Upper lobe of right lung (tissue), 1 donor: Measurements from ENCODE around the gene HOPX. TPM values are rescaled to one million over a fixed set of nuclear protein-coding genes. Genes with fewer than 3 reads are reported as not detected.
A peak's percentile ranks its signal among the peaks of the same experiment; 100 is the strongest.

Source experiments
- ATAC-seq: fragments of 200-7000 bp; cut with Tn5 transposase; one replicate; pipeline ENCODE4 v1.9.1; 2020; ENCODE audit warnings: mild to moderate bottlenecking, moderate library complexity
- DNase-seq: peaks from one replicate; pipeline ENCODE4 v3.0.0-alpha.2; 2020
- H3K27ac ChIP-seq: fragments of 200-600 bp; one replicate; pipeline ENCODE4 v1.8.0; 2022
- H3K27me3 ChIP-seq: fragments of 200-600 bp; one replicate; pipeline ENCODE4 v1.8.0; 2022; ENCODE audit warnings: mild to moderate bottlenecking
- H3K36me3 ChIP-seq: fragments of 200-600 bp; one replicate; pipeline ENCODE4 v1.8.0; 2022
- H3K4me1 ChIP-seq: fragments of 200-600 bp; one replicate; pipeline ENCODE4 v1.8.0; 2022
- H3K4me3 ChIP-seq: fragments of 200-600 bp; one replicate; pipeline ENCODE4 v1.8.0; 2022; ENCODE audit warnings: mild to moderate bottlenecking
- H3K9me3 ChIP-seq: fragments of 200-600 bp; one replicate; pipeline ENCODE4 v1.8.0; 2022
- intact Hi-C: fragments of 100-400 bp; cut with DNase I; formaldehyde crosslinking; loops from one replicate; pipeline ENCODE4 v1.11.0; 2022
- total RNA-seq: library from RNA; stranded (reverse); fragmentation: NEBNext Ultra II Directional; extraction: Animal tissue kit (Norgen Biotek cat#: 25700); gene quantifications from one replicate; pipeline ENCODE4 v1.2.1, GENCODE V29; 2021
- TF ChIP-seq, protein P1 (sequence below): fragments of 200-600 bp; IDR thresholded peaks from one replicate; pipeline ENCODE4 v1.8.0; 2022; ENCODE audit warnings: antibody characterized with exemption
- donor health status: DM: no; HTN: yes; CAD: no; lungs with severe emphysema.

The HOPX gene
- total RNA-seq, 1 donor from 2014 or later: 520 TPM

DNA sequence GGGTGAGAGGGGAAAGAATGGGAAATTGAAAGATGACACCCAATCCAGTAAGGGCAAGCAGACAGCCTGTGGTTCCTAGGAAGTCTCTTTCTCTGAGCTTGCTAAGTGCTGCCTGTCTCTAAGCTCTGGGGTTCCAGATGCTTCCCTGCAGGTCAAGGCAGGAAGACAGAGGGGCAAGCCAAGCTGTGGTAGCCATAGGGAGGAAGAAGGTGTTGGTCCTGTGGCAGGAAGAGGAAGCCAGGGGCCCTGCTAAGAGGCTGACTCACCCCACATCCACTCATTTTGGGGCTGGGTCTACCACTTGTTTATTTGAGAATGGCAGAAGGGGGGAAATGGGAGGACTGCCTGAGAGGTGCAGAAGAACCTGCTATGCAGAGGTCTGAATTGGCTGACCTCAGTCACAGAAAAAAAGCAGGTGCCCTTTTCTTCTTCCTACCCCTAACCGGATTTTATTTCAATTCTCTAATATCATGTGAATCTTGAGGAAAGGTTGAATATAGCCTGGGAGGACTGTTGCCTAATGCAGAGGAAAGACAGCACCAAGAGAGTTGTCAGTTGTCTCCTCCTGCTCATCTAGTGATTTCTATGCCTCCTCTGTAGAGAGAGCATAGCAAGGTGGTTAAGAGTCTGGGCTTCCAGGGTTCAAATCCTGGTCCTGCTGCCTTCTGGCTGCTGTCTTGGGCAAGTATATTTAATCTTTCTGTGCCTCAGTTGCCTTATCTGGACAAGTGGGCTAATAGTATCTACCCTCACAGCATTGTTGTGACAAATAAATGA, 27.4 kb downstream of the HOPX start:
- peaks cover 26% of the 10 kb centered on the region for H3K27me3 ChIP-seq
- DNase-seq: no peak
- peak; percentile 18 for ATAC-seq
- peaks cover 29% of the 10 kb centered on the region for H3K4me1 ChIP-seq
- H3K27ac ChIP-seq: peak overlapping the region; percentile 2
- TF ChIP-seq, protein P1, sequence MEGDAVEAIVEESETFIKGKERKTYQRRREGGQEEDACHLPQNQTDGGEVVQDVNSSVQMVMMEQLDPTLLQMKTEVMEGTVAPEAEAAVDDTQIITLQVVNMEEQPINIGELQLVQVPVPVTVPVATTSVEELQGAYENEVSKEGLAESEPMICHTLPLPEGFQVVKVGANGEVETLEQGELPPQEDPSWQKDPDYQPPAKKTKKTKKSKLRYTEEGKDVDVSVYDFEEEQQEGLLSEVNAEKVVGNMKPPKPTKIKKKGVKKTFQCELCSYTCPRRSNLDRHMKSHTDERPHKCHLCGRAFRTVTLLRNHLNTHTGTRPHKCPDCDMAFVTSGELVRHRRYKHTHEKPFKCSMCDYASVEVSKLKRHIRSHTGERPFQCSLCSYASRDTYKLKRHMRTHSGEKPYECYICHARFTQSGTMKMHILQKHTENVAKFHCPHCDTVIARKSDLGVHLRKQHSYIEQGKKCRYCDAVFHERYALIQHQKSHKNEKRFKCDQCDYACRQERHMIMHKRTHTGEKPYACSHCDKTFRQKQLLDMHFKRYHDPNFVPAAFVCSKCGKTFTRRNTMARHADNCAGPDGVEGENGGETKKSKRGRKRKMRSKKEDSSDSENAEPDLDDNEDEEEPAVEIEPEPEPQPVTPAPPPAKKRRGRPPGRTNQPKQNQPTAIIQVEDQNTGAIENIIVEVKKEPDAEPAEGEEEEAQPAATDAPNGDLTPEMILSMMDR: no peak
- H3K9me3 ChIP-seq: no peaks in the 10 kb centered on the region
- H3K36me3 ChIP-seq: peaks cover 18% of the 10 kb centered on the region
- H3K4me3 ChIP-seq: no peak overlapping the region
- intact Hi-C loops: no loop called here

DNA sequence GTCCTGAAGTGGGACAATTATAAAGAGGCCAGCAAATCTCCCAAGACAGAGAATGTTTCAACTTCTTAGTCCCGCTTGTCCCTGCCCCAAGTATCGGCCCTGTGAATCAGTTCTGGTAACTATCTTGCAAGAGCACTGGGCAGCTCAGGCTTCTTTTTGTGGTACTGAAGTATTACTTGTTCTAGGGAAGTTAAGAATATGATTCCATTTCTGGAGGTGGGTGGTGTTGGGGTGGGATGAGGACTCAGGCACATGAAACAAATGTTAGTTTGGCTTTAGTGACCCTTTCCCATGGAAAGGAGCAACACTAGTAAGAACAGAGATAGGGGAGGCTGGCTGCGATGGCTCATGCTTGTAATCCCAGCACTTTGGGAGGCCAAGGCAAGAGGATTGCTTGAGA, 28.9 kb downstream of the HOPX start:
- Histone ChIP-seq H3K4me3 (no peak overlapping the region), H3K36me3 (peaks cover 29% of the 10 kb centered on the region), H3K4me1 (peaks cover 29% of the 10 kb centered on the region), H3K9me3 (no peaks in the 10 kb centered on the region), H3K27me3 (peaks cover 20% of the 10 kb centered on the region), H3K27ac (peak overlapping the region; percentile 2)
- DNase-seq (no peak), ATAC-seq (no peak)
- TF ChIP-seq, protein P1: no peak
- intact Hi-C loops: no loop called here

DNA sequence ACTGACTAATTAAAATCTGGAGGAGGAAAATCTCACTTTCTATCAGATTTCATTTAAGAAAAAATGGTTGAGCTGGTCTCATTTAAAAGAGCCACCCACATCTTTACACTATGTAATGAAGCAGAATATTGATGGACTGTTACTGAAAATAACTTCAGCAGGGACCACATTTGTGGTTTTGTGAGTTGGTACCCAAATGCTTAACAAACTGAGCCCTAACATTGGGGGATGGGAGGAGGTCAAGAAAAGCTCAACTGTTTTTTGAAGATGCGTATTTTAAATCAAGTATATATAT, 30.1 kb downstream of the HOPX start:
- intact Hi-C loops: no loop called here
- no peaks in the 10 kb centered on the region for H3K9me3 ChIP-seq
- H3K4me1 ChIP-seq: peaks cover 25% of the 10 kb centered on the region
- H3K4me3 ChIP-seq: no peak overlapping the region
- TF ChIP-seq, protein P1: no peak
- DNase-seq (no peak), ATAC-seq (no peak)
- H3K36me3 ChIP-seq: peaks cover 29% of the 10 kb centered on the region
- H3K27me3 ChIP-seq: peaks cover 8% of the 10 kb centered on the region
- H3K27ac ChIP-seq: no peak overlapping the region

DNA sequence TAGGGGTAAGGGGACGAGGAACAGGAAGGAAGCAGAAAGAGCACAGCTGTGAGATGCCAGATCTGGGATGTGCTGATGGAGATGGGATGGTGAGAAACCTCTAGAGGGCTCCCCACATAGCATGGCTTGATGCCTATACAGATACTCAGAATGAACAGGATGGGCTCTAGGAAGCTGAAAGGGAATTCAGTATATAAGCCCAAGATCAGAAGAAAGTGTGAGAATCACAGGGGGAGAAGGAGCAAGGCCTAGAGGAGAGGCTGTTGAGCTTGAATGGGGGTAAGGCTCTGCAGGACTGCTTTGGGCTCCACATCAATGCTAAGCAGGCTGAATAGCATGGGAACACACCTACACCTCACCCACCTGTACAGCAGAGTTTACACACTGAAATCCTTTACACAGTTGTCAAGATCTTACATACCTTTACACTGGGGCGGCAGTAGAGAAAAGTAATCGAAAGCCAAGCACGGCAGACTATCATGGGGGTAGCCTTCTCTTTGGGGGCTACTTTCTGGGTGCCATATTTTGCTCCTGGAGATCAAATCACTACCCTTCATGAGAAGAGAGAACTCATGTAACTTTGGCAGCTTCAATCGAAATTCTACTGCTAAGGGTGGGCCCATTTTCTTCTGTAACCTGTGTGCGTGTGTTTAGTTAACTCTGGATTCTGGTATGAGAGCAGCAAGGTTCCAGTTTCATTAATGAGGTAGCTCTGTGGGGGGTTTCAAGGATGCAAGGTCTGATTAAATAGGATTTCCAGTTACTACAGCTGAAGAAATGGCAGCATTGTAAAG, 30.6 kb downstream of the HOPX start:
- no peak for DNase-seq

DNA sequence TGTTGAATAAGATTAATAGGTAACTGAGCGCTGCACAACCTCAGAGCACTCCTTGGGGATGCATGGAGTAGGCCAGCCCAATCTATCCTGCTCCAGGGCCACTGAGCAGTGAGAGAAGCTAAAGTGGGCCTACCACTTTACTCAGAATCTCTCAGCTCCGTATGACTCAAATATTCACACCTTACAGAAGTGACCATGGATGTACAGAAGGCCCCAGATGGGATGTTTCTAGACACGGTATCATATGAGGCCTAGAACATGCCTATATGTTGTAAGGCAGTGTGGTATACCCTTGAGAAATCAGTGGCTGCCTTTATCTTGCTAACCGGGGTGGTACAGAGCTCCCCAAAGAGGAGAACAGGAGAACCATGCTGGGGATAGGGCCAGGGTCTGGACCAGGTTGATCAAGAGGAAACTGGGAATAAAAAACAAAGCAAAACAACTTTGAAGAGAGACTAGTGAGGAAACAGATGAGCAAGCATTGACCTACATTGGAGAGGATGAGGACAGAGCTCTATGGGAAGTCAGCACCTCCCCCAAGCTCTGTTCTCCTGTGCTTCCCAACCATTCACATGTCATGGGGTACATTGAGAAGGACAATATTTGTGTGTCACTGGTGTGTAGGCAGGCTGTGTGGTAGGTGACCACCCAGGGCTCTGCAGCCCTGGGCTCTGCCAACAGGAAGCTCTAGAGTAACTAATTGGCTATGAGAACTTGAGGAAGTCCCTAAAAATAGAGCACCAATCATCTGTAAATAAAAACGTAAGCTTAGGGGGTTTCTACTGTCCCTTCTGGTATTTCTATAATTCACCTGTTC, 31.4 kb downstream of the HOPX start:
- no peak overlapping the region for H3K4me3 ChIP-seq
- no peaks in the 10 kb centered on the region for H3K27me3 ChIP-seq
- TF ChIP-seq, protein P1: no peak
- H3K4me1 ChIP-seq: peaks cover 12% of the 10 kb centered on the region
- DNase-seq: no peak
- intact Hi-C loops: no loop called here
- peak; percentile 29 for ATAC-seq
- no peak overlapping the region for H3K27ac ChIP-seq
- H3K9me3 ChIP-seq: no peaks in the 10 kb centered on the region
- H3K36me3 ChIP-seq: peaks cover 29% of the 10 kb centered on the region

More for the DNA sequence above, 30.6 kb downstream of the HOPX start:
- Histone ChIP-seq H3K4me1 (peaks cover 20% of the 10 kb centered on the region), H3K27ac (no peak overlapping the region), H3K36me3 (peaks cover 29% of the 10 kb centered on the region), H3K27me3 (peaks cover 4% of the 10 kb centered on the region), H3K4me3 (no peak overlapping the region), H3K9me3 (no peaks in the 10 kb centered on the region)
- ATAC-seq: no peak
- intact Hi-C loops: no loop called here
- TF ChIP-seq, protein P1: no peak
